Iris pigment epithelial cell (primary cell): Measurements from ENCODE around the gene SUPT4H1.

Experiments
- DNase-seq: peaks from one replicate; pipeline ENCODE4 v3.0.0-alpha.2; 2011; ENCODE audit warnings: low read depth

The SUPT4H1 gene

DNA sequence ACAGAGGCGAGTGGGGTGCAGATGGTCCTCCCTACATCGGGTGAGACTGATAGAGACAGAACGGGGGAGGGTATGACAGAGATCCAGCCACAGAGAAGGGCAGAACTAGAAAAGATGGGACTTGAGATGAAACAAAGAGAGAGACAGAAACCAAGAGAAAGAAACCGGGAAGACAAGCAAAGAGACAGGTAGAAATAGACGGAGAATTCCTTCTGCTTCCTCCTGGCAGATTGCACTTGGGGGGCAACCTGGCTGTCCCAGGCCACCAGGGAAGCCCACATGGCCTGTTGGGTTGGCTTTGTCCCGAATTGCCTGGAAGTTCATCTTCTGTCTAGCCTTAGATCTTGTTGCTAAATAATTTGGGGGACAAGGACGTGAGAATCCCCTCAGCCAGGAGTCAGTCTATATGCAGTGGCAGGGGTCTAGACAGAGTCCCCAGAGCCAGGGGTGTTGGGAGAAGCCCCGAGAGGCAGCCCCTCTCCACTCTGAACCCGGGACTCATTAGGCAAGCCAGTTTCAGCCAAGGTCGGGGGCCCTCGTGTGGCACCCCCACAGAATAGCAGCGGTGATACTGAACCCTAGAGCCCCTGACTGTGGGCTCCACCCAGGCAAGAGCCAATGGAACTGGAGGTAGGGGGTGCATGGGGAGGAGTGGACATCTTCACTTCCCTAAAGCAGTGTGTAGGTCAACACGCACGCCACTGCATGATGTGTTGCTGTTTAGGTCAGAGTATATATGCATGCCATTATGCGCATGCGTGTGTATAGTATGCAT, 22.8 kb downstream of the SUPT4H1 start:
- DNase-seq = no peak

DNA sequence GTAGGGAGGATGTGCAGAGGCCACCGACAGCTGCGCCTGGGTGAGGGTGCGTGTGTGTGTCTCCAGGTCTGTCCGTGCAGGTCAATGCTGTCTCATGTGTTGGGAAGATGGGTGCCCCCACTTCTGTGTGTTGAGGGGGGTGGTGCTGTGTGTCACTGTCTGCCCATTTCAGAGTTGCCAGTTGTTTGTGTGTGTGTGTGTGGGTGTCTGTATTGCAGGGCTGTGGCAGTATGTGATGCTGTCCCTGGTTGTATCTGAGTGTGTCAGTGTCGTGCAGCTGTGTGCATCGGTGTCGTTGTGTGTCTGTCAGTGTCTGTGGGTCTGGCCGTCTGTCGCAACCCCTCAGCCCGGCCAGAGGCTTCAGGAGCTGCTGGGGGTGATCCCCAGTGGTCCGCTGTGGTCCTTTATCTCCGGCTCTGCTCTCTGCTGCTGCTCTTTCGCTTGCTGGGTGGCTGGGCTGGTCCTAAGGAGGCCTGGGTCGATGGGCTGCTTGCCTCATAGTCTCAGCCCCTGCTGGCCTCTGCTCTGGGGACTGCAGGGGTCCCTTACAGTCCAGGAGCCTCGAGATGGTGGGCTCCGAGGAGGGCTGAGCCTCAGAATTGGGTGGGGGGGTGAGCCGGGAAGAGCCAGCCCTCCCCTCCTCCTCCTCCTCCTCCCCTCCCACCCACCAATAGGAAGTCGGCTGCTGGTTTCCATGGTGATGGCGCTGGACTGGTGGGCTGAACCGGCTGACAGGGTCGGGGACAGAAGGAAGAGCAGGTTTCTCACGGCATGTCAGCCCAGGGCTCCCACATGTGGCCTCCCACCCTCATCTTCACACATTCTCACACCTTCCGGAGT, 23.6 kb downstream of the SUPT4H1 start, which contains the start of gene TSPOAP1:
TSS of gene TSPOAP1 (minus strand) at position 601 of the 840 bp plus-strand sequence. CDS start 875 bp downstream, outside the sequence.
- no peak for DNase-seq

- no peak for DNase-seq
These were observed 24.4 kb downstream of the SUPT4H1 start for GRCh38 chr17:58327363-58328194.

DNA sequence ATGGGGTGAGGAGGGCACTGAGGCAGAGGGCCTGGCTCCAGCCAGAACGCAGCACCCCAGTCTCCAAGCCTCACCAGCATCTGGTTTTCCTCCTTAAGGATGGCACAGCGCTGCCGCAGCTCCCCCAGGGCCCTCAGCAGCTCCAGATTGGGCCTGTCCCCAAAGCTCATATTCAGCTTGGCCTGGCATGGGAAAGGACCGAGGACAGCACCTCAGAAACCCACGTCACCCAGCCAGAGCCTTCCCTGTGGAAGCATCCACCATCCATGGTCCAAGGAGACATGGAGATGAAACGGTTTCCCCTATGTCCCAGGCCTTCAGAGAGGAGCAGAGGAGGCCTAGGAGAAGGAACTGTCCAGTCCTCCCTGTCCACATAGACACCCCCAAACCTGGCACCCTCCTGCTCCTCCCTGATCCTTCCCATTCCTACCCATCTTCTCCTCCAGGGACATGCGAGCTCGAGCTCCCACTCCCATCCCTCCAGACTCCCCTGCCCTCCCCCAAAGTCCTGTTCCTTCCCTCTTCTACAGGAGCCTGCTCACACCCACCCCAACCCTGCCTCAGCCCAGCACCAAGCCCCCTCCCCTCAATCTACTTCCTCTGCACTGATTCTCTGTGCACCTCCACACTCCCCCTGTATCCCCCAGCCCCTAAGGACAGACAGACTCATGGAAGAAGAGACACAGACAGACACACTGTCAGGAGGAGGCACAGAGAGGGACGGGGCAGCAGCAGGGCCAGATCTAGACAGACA, 25.2 kb downstream of the SUPT4H1 start:
- DNase-seq = no peak

DNA sequence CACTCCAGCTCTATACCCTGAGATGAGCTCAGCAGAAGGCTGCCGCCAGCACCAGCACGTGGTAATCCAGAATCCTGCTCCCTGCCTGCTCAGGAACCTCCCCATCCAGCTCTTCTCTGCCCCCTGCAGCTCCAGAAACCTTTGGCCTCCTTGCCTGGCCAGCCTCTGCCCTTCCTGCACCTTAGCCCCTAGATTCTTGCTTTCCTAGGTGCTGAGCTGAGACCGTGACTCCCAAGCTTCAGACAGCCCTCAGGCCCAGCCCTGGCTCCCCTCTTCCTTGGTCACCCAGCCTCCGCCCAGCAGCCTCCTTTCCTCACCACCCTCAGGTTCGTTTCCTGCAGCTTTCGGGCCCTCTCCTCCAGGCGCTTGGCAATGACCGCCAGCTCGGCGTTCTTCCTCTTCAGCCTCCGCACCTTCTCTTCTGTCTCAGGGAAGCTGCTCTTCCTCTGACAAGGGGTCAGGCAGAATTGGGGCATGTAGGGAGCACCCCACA, 26.0 kb downstream of the SUPT4H1 start:
- DNase-seq = no peak

DNA sequence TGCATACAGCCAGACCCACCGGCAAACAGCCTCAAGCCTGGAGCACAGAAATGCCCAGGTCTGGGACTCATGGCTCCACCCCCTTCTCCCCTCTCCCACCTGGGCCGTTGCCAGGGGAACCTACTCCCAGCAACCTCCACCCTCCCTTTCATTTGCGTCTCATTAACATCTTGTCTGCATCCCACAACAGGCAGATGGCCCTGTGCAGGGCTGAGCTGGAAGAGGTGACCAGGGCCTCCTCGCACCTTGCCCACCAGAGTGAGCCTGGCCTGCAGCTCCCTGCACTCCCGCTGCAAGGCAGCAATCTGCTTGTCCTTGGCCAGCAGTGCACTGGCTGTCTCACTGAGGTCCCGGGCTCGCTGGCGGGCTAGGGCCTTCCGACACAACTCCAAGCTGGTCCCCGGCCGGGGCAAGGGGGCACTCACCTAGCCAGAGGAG, 26.7 kb downstream of the SUPT4H1 start:
- DNase-seq = no peak

- DNase-seq = peak; percentile 16
These were observed 27.4 kb downstream of the SUPT4H1 start for GRCh38 chr17:58324409-58325288.

GRCh38 chr17:58324056-58324408, 28.0 kb downstream of the SUPT4H1 start:
- no peak for DNase-seq

- no peak for DNase-seq
These were observed 28.5 kb downstream of the SUPT4H1 start for GRCh38 chr17:58323366-58324055.

DNA sequence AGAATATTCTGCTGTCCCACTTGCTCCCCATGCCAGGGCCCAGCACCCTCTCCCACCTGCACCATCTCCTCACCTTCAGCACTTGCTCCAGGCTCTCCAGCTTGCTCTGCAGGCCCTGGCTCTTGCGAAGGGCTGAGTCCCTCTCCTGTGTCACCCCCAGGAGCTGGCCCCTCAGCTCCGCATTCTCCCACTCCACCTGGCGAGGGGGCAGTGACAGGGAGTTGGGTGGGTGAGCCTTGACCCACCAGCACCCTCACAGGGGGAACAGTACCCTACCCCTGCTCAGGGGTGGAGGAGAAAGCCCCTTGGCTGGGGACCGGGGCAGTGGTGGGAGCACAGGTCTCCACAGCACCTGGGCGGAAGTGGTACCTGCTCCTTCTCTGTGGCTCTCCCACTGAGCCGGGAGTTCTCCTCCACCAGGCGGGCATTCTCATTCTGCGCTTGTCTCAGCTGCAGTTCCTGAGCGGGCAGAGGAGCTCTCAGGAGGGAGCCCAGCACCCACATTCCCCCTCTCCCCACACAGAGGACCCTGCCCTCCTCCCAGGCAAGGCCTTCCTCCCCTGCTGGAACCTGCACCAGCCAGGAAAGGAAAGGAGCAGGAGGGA, 29.3 kb downstream of the SUPT4H1 start:
- DNase-seq = no peak

DNA sequence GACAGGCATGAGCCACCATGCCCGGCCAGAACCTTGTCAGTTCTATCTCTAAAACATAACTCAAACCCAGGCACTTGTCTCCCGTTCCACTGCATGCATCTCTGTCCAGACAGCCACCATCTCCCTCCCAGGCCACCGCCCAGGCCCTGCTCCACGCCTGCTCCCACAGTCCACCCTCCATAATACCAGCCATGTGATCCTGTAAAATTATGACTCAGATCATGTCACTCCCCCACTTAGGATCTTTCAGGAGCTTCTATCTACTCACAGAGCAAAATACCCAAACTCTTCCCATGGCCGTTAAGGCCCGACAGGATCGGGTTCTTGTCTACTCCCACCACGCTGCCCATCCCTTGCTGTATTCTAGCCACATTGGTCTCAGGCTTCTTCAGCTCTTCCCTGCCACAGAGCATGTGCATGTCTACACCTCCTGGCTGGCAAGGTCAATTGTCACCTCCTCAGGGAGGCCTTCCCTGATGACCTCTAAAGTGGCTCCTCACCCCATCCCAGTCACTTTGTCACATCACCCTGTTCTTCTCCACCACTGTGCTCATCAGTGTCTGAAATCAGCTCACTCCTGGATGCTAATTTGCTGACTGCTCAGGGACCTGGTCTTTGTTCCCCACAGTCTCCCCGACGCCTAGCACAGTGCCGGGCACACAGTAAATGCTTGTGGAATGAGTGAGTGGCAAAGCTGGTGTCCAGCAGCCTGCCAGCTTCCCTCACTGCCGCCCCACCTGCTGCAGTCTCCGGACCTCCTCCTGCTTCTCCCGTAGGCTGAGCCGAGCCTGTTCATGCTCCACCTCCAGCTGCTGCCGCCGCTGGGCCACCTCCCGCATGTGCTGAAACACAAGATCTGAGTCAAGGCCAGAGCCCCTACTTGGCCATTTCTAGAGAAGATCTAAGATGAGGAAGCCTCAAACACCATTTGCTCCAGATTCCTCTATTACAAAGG, 30.2 kb downstream of the SUPT4H1 start:
- no peak for DNase-seq

- no peak for DNase-seq
These were observed 31.3 kb downstream of the SUPT4H1 start for GRCh38 chr17:58320570-58321323.

GRCh38 chr17:58320163-58320558, 31.8 kb downstream of the SUPT4H1 start:
- no peak for DNase-seq

DNA sequence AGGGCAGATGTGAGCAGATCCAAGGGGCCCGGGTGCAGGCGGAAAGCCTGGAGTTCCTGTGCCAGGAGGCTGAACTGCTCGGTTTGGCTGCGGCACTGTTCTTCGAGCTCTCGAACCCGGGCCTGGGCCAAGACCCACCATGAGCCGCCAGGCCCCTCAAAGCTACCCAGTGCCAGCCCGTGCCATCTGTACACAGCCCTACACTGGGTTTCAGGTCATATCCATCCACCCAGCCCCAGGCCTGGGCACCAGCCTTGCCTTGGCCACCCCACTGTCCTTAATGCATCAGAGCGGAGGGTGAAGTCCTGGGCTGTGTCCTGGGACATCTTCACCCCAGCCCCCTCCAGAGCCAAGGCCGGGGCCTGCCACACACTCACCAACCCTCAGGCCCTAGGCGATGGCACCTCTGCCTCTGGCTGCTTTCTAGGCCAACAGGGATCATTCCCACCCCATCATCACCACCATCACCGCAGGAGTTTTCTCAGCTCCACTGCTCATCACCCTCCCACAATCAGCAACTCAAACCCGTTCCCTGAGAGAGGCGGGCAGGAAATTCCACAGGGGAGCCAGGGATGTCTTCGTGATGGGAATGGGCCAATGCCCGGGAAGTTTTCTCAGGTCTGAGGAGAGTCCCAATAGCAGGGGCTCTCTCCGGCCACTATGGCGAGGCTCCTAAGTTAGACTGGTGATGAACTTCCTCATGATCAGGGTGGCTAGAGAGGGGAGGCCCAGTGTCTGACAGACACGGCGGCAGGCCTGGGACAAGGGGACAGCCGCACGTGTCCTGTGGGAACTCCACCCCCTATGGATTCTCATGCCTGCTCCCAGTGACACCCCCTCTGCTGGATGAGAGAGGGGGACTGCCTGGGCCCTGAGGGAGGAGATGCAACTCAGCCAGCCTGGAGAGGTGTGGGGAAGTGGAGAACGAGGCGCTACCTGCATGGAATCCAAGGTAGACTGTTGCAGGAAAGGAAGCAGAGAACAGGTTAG, 32.5 kb downstream of the SUPT4H1 start:
- no peak for DNase-seq

GRCh38 chr17:58318627-58319172, 33.3 kb downstream of the SUPT4H1 start:
- no peak for DNase-seq

- no peak for DNase-seq
These were observed 33.9 kb downstream of the SUPT4H1 start for GRCh38 chr17:58318065-58318481.
